ENCODE measurements around the gene REEP3.

The REEP3 gene

GRCh38 chr10:63670291-63670898 is 149.2 kb downstream of the REEP3 start:
- DNase-seq, result peak; percentile 16 to 38 (median 34)

- DNase-seq, result no peak
These were observed 150.2 kb downstream of the REEP3 start for GRCh38 chr10:63671317-63671937.

DNA sequence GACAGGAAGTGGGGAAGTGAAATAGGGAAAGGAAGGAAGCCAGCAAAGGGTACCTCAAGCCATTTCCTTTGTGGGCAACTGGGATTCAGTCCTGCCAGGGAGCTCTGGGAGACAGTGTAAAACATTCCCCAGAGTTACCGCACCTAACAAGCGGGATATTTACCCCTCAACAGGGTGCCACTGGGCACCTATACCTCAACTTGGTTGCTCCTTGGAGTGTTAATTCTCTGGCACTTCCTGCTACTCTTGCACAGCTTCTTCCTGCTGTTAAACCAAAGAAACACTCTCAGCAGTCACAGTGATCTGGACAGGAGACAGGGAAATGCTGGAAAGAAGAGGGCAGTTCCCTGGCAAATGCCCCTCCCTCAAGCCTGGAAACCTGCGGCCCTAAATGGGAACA is 151.3 kb downstream of the REEP3 start:
- no peak for DNase-seq

GRCh38 chr10:63673246-63673645 is 152.0 kb downstream of the REEP3 start:
- no peak for DNase-seq

DNA sequence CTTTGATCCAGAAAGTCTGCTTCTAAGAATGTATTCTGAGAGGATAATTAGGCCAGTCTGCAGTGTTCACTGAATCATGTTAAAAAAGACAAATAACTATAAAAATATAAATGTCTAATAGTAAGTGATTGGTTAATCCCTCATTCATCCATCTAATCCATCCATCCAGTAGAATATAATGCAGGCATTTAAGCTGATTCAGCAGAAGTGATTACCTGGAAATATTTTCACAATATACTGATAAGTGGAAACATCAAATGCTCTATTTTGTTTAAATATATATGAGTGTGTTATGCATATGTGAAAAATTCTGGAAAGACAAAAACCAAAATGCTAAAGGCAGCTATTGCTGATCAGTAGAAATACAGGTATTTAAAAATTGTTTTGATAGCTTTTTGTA is 152.6 kb downstream of the REEP3 start:
- no peak for DNase-seq

All from suppressor macrophage treated with lipopolysaccharide for 1 hour (primary cell).